NK-92 treated with Interleukin-12 subunit alpha and Interleukin-12 subunit beta, amount 100 ng/mL, for 24 hours (cell line): Measurements from ENCODE around the gene UGT1A10.

Experiments
- DNase-seq: peaks from one replicate; lab custom pipeline; 2025; lab: John Stamatoyannopoulos, UW

The UGT1A10 gene

GRCh38 chr2:233773854-233774253, 137.6 kb downstream of the UGT1A10 start:
- no peak for DNase-seq

GRCh38 chr2:233775414-233775813, 139.2 kb downstream of the UGT1A10 start:
- no peak for DNase-seq

GRCh38 chr2:233778030-233778429, 141.8 kb downstream of the UGT1A10 start, which contains the start of gene MROH2A:
TSS of gene MROH2A (plus strand) at chr2:233778330. CDS start at chr2:233779359, 1,029 bp downstream.
- DNase-seq = no peak

GRCh38 chr2:233779722-233780121, 143.5 kb downstream of the UGT1A10 start:
- no peak for DNase-seq

GRCh38 chr2:233780771-233781170, 144.5 kb downstream of the UGT1A10 start:
- no peak for DNase-seq

GRCh38 chr2:233789554-233789953, 153.3 kb downstream of the UGT1A10 start:
- no peak for DNase-seq

- DNase-seq = no peak
Measured at GRCh38 chr2:233791151-233791882, 155.1 kb downstream of the UGT1A10 start.

- no peak for DNase-seq
Measured at GRCh38 chr2:233791883-233792329, 155.7 kb downstream of the UGT1A10 start.

GRCh38 chr2:233792720-233793119, 156.5 kb downstream of the UGT1A10 start:
- no peak for DNase-seq

- DNase-seq = no peak
Measured at GRCh38 chr2:233793465-233794127, 157.3 kb downstream of the UGT1A10 start.

- DNase-seq = no peak
Measured at GRCh38 chr2:233794128-233794658, 157.9 kb downstream of the UGT1A10 start.

- no peak for DNase-seq
Measured at GRCh38 chr2:233795735-233796171, 159.5 kb downstream of the UGT1A10 start.

- no peak for DNase-seq
Measured at GRCh38 chr2:233796254-233796653, 160.0 kb downstream of the UGT1A10 start.

GRCh38 chr2:233798335-233799086, 162.3 kb downstream of the UGT1A10 start:
- no peak for DNase-seq

GRCh38 chr2:233799087-233799665, 162.9 kb downstream of the UGT1A10 start:
- no peak for DNase-seq

- DNase-seq = no peak
Measured at GRCh38 chr2:233799716-233800115, 163.5 kb downstream of the UGT1A10 start.

GRCh38 chr2:233800208-233800607, 164.0 kb downstream of the UGT1A10 start:
- DNase-seq = no peak

GRCh38 chr2:233801357-233802131, 165.3 kb downstream of the UGT1A10 start:
- peak; percentile 68 for DNase-seq

- no peak for DNase-seq
Measured at GRCh38 chr2:233802132-233802815, 166.0 kb downstream of the UGT1A10 start.

- no peak for DNase-seq
Measured at GRCh38 chr2:233803292-233803911, 167.2 kb downstream of the UGT1A10 start.
